Measurements from ENCODE around the gene TMEM270. TPM values are rescaled to one million over a fixed set of nuclear protein-coding genes. Genes with fewer than 3 reads are reported as not detected.

The TMEM270 gene
- total and polyA plus RNA-seq, 10 of the 15 experiments (the other 5 are each of a cell fraction or from before 2014, with no cell fraction given), result not detected

GRCh38 chr7:73839290-73839689, 21.7 kb upstream of the TMEM270 start:
- ATAC-seq, result no peak
- POLR2A ChIA-PET, result no interaction called here
- in situ Hi-C loops (cut with MboI) (no loop called here), intact Hi-C loops (cut with micrococcal nuclease; ENCODE audit: unreplicated experiment) (no loop called here)
- Histone ChIP-seq H3K27ac (ENCODE audit: control insufficient read depth, insufficient read depth) (no peak overlapping the region), H3K36me3 (ENCODE audit: control insufficient read depth in 2 of 2, insufficient read depth in 2 of 2, low read length in 1 of 2) (no peaks in the 10 kb centered on the region), H2AFZ (ENCODE audit: control insufficient read depth, low read depth, low read length) (no peak overlapping the region), H3K4me3 (no peak overlapping the region), H3K79me2 (ENCODE audit: control insufficient read depth, insufficient read depth, low read length) (no peaks in the 10 kb centered on the region), H3K9me3 (replicated peaks; ENCODE audit: control insufficient read depth, insufficient read depth, low read length) (no peaks in the 10 kb centered on the region), H4K20me1 (ENCODE audit: control insufficient read depth, insufficient read depth) (no peaks in the 10 kb centered on the region), H3K9ac (ENCODE audit: control insufficient read depth, insufficient read depth, low read length) (no peak overlapping the region), H3K4me1 (ENCODE audit: control insufficient read depth, insufficient read depth, low read length) (peaks cover 11% of the 10 kb centered on the region), H3K4me2 (ENCODE audit: control insufficient read depth, insufficient read depth) (no peak overlapping the region), H3K27me3 (replicated peaks in 1 of 2; ENCODE audit: control insufficient read depth in 2 of 2, insufficient read depth in 2 of 2, low read length in 1 of 2) (no peaks in the 10 kb centered on the region)
- no TSS peak for BruUV-seq (replicated peaks)
- SMC1A ChIA-PET (ENCODE audit: uncharacterized antibody, unreplicated experiment), result no interaction called here
- no peak for DNase-seq (ENCODE audit: low read depth, low spot score)
- TF ChIP-seq NKRF (conservative IDR thresholded peaks at IDR 0.05), result no peak
- CTCF ChIA-PET, result no interaction called here
- no peak for FAIRE-seq
- RAD21 ChIA-PET (ENCODE audit: unreplicated experiment), result no interaction called here
- WGBS (ENCODE audit: insufficient coverage, insufficient replicate concordance, low lambda C conversion rate, missing lambda C conversion rate), result 65% methylated on average over 7 of the region's 7 CpGs

GRCh38 chr7:73839743-73840714, 20.9 kb upstream of the TMEM270 start:
- TF ChIP-seq CTCF (IDR thresholded peaks at IDR 0.05 in 2 of 3, conservative IDR thresholded peaks at IDR 0.05 in 1 of 3; ENCODE audit: control insufficient read depth in 2 of 3, extremely low read depth in 1 of 3, insufficient read depth in 1 of 3, low read depth in 3 of 3, low read length in 3 of 3), result 0 out of 6 replicates have a peak, but pooled peaks of 1 of the 3 experiments have one; percentile 18
- no peak for TF ChIP-seq BMI1 (IDR thresholded peaks at IDR 0.05; ENCODE audit: borderline replicate concordance)
- H4K20me1 ChIP-seq (ENCODE audit: control insufficient read depth, insufficient read depth), result no peaks in the 10 kb centered on the region
- CTCF ChIA-PET, result interaction anchor here (0.6 kb wide), 1 partner anchor 106 kb away, joined by 4 read pairs; no protein-coding TSS in a partner anchor
- in situ Hi-C loops (cut with MboI), result no loop called here
- H3K4me1 ChIP-seq (ENCODE audit: control insufficient read depth, insufficient read depth, low read length), result peaks cover 11% of the 10 kb centered on the region
- POLR2A ChIA-PET, result no interaction called here
- RAD21 ChIA-PET (ENCODE audit: unreplicated experiment), result no interaction called here
- no peaks in the 10 kb centered on the region for H3K79me2 ChIP-seq (ENCODE audit: control insufficient read depth, insufficient read depth, low read length)
- DNase-seq (ENCODE audit: low read depth, low spot score) (no peak), ATAC-seq (0 out of 3 replicates have a peak, but pooled peaks have one; percentile 20), FAIRE-seq (no peak)
- H3K4me2 ChIP-seq (ENCODE audit: control insufficient read depth, insufficient read depth), result no peak overlapping the region
- intact Hi-C loops (cut with micrococcal nuclease; ENCODE audit: unreplicated experiment), result no loop called here
- WGBS (ENCODE audit: insufficient coverage, insufficient replicate concordance, low lambda C conversion rate, missing lambda C conversion rate), result 67% methylated on average over 20 of the region's 22 CpGs
- H3K27me3 ChIP-seq (replicated peaks in 1 of 2; ENCODE audit: control insufficient read depth in 2 of 2, insufficient read depth in 2 of 2, low read length in 1 of 2), result no peaks in the 10 kb centered on the region
- H3K9me3 ChIP-seq (replicated peaks; ENCODE audit: control insufficient read depth, insufficient read depth, low read length), result no peaks in the 10 kb centered on the region
- no TSS peak for BruUV-seq (replicated peaks)
- SMC1A ChIA-PET (ENCODE audit: uncharacterized antibody, unreplicated experiment), result no interaction called here
- H3K36me3 ChIP-seq (ENCODE audit: control insufficient read depth in 2 of 2, insufficient read depth in 2 of 2, low read length in 1 of 2), result no peaks in the 10 kb centered on the region
- no peak overlapping the region for H3K27ac ChIP-seq (ENCODE audit: control insufficient read depth, insufficient read depth)
- H3K4me3 ChIP-seq, result no peak overlapping the region
- H3K9ac ChIP-seq (ENCODE audit: control insufficient read depth, insufficient read depth, low read length), result no peak overlapping the region
- H2AFZ ChIP-seq (ENCODE audit: control insufficient read depth, low read depth, low read length), result no peak overlapping the region
